A549 (cell line): ENCODE results near the gene SCAMP2. TPM values are rescaled to one million over a fixed set of nuclear protein-coding genes. Genes with fewer than 3 reads are reported as not detected.
"Not testable (repeated sequence)": the region's sequence is repeated elsewhere in the genome, so short reads cannot be mapped to it uniquely, and the experiment has no call there.

Experiments
- ATAC-seq, 2 experiments: fragments of 200-7000 bp in 1 of 2; fragments of >200 bp in 1 of 2; cut with Nextera tagmentation in 1 of 2; cut with Tn5 transposase in 1 of 2; 3 replicates each; pipeline versions ENCODE4 v1.8.0 to v1.9.1; 2018 to 2020; ENCODE audit warnings: mild to moderate bottlenecking in 1 of 2, moderate library complexity in 1 of 2
- CTCF ChIA-PET: fragments of 300-600 bp; sonication (Branson Sonifier 250); formaldehyde crosslinking; extraction: SDS; loops from one replicate; lab custom pipeline; 2021; ENCODE audit warnings: antibody characterized with exemption, inconsistent platforms; lab: Yijun Ruan, JAX
- POLR2A ChIA-PET: fragments of 350-600 bp; formaldehyde crosslinking; extraction: SDS; loops from one replicate; lab custom pipeline; 2021; ENCODE audit warnings: antibody characterized with exemption, inconsistent platforms; lab: Yijun Ruan, JAX
- DNase-seq, 2 experiments: peaks; one replicate each; pipeline versions ENCODE4 v3.0.0 to v3.0.0-alpha.2; 2011 to 2016; ENCODE audit warnings: low read depth in 1 of 2, low spot score in 1 of 2
- FAIRE-seq: peaks from 2 replicates; lab custom pipeline; 2011; peaks lifted over from hg19 to GRCh38; lab: Jason Lieb, UNC
- H3K27ac ChIP-seq, 2 experiments: fragments of >200 bp; sonication (Bioruptor Twin); formaldehyde crosslinking; 3 replicates each; pipeline ENCODE4 v1.5.1; 2016 to 2017
- H3K4me1 ChIP-seq: fragments of >200 bp; sonication (Bioruptor Twin); formaldehyde crosslinking; 3 replicates; pipeline ENCODE4 v1.6.1; 2016
- H3K4me2 ChIP-seq: fragments of >200 bp; sonication (Bioruptor Twin); formaldehyde crosslinking; 3 replicates; pipeline ENCODE4 v1.6.1; 2016
- H3K4me3 ChIP-seq: fragments of >200 bp; sonication (Bioruptor Twin); formaldehyde crosslinking; 3 replicates; pipeline ENCODE4 v1.5.1; 2016
- H3K9me3 ChIP-seq: fragments of >200 bp; sonication (Bioruptor Twin); formaldehyde crosslinking; 3 replicates; pipeline ENCODE4 v1.6.1; 2016
- BCL3 ChIP-seq: fragments of >200 bp; sonication (Bioruptor Twin); formaldehyde crosslinking; IDR thresholded peaks from 3 replicates; pipeline ENCODE4 v1.6.1; 2016
- CBX8 ChIP-seq: fragments of 200-600 bp; sonication (generic); IDR thresholded peaks from 2 replicates; pipeline ENCODE4 v1.6.1; 2016
- CEBPB ChIP-seq, 2 experiments: fragments of >200 bp in 1 of 2; sonication (Bioruptor Twin) in 1 of 2; formaldehyde crosslinking in 1 of 2; IDR thresholded peaks; 2 replicates each; pipeline ENCODE4 v1.6.1; 2012 to 2016
- CHD4 ChIP-seq: fragments of 200-600 bp; sonication (generic); IDR thresholded peaks from 2 replicates; pipeline ENCODE4 v1.6.1; 2016; ENCODE audit warnings: antibody characterized with exemption, mild to moderate bottlenecking, borderline replicate concordance
- CTCF ChIP-seq: fragments of >200 bp; sonication (Bioruptor Twin); formaldehyde crosslinking; IDR thresholded peaks from 3 replicates; pipeline ENCODE4 v1.5.1; 2016
- ELK1 ChIP-seq: fragments of 150-350 bp; IDR thresholded peaks from 2 replicates; pipeline ENCODE4 v1.6.1; 2014; ENCODE audit warnings: low read depth, mild to moderate bottlenecking, low read length
- EP300 ChIP-seq, 2 experiments: fragments of >200 bp; sonication (Bioruptor Twin); formaldehyde crosslinking; IDR thresholded peaks; 2 replicates in 1 of 2; 3 replicates in 1 of 2; pipeline ENCODE4 v1.6.1; 2016 to 2017
- FOSL2 ChIP-seq, 2 experiments: fragments of 450-650 bp in 1 of 2; fragments of >200 bp in 1 of 2; sonication (Bioruptor Twin) in 1 of 2; formaldehyde crosslinking; IDR thresholded peaks; 2 replicates each; pipeline versions ENCODE4 v1.5.0 to v1.6.1; 2016 to 2020; ENCODE audit warnings: mild to moderate bottlenecking in 1 of 2, moderate library complexity in 1 of 2
- HDAC2 ChIP-seq: fragments of 200-600 bp; sonication (generic); IDR thresholded peaks from 2 replicates; pipeline ENCODE4 v1.6.1; 2016
- HOXB13 ChIP-seq: fragments of 250-450 bp; sonication (Bioruptor Pico); IDR thresholded peaks from 2 replicates; pipeline ENCODE4 v1.5.0; 2020; ENCODE audit warnings: low read depth, mild to moderate bottlenecking, moderate library complexity
- JUN ChIP-seq, 2 experiments: fragments of >200 bp; sonication (Bioruptor Twin); formaldehyde crosslinking; IDR thresholded peaks; 2 replicates in 1 of 2; 3 replicates in 1 of 2; pipeline ENCODE4 v1.6.1; 2016 to 2017
- JUNB ChIP-seq: fragments of >200 bp; sonication (Bioruptor Twin); formaldehyde crosslinking; IDR thresholded peaks from 2 replicates; pipeline ENCODE4 v1.6.1; 2016
- MAX ChIP-seq: IDR thresholded peaks from 2 replicates; pipeline ENCODE4 v1.6.1; 2012
- MAZ ChIP-seq: fragments of 150-350 bp; IDR thresholded peaks from 2 replicates; pipeline ENCODE4 v1.6.1; 2014; ENCODE audit warnings: antibody characterized with exemption, low read depth, low read length, borderline replicate concordance
- NR3C1 ChIP-seq: fragments of >200 bp; sonication (Bioruptor Twin); formaldehyde crosslinking; IDR thresholded peaks from 3 replicates; pipeline ENCODE4 v1.6.1; 2017
- PBX3 ChIP-seq: IDR thresholded peaks from 2 replicates; pipeline ENCODE4 v1.6.1; 2012
- RCOR1 ChIP-seq: fragments of 150-350 bp; IDR thresholded peaks from 2 replicates; pipeline ENCODE4 v1.6.1; 2014; ENCODE audit warnings: antibody characterized with exemption, low read length, low read depth
- RFX5 ChIP-seq: fragments of 450-650 bp; IDR thresholded peaks from 2 replicates; pipeline ENCODE4 v1.7.1; 2014; ENCODE audit warnings: antibody characterized with exemption, mild to moderate bottlenecking, moderate library complexity
- SREBF2 ChIP-seq: fragments of 450-650 bp; IDR thresholded peaks from 2 replicates; pipeline ENCODE4 v1.6.1; 2014; ENCODE audit warnings: mild to moderate bottlenecking, moderate library complexity
- USF2 ChIP-seq: fragments of 450-650 bp; IDR thresholded peaks from 2 replicates; pipeline ENCODE4 v1.6.1; 2014; ENCODE audit warnings: antibody characterized with exemption
- ZFP36 ChIP-seq: fragments of 450-650 bp; IDR thresholded peaks from 2 replicates; pipeline ENCODE4 v1.6.1; 2014; ENCODE audit warnings: borderline replicate concordance; ENCODE audit not compliant: partially characterized antibody
- WGBS: methylation state at CpG from one replicate; pipeline ENCODE4 v1.1.6; 2017; ENCODE audit errors: missing lambda C conversion rate; 5-methylcytosine and 5-hydroxymethylcytosine counted together
- polyA plus RNA-seq, 4 experiments: library from polyadenylated mRNA; depleted of rRNA in 3 of 4; stranded (reverse); fragments of >200 nt; fragmentation: RNase III in 1 of 4; extraction: RNeasy Plus Mini Kit Qiagen cat#74134 plus additional on column Dnase treatment in 1 of 4; gene quantifications; 2 replicates in 3 of 4; 3 replicates in 1 of 4; pipeline ENCODE4 v1.2.3, GENCODE V29; 2011 to 2017

Gene SCAMP2
- polyA plus RNA-seq, 2 of the 4 experiments (the other 2 are of a cell fraction), result 41.5 to 128 TPM

GRCh38 chr15:74889390-74889882 lies 16.3 kb upstream of the SCAMP2 start:
- Histone ChIP-seq H3K4me3 (peak overlapping the region; percentile 63), H3K9me3 (no peaks in the 10 kb centered on the region), H3K27ac (peak overlapping the region; percentile 78 to 90; a peak in 5 of 6 replicates)
- CTCF ChIA-PET, result interaction anchor here (1.1 to 9.2 kb wide), 6 partner anchors 11 to 120 kb away, joined by 3 to 92 read pairs (median 4); no protein-coding TSS in a partner anchor
- ATAC-seq (peak; percentile 25 to 37), DNase-seq (no peak)
- TF ChIP-seq CHD4 (no peak), SREBF2 (no peak), HDAC2 (no peak), PBX3 (no peak), CTCF (no peak), CBX8 (no peak), ZFP36 (no peak), NR3C1 (no peak), HOXB13 (CRISPR knock-in tag) (no peak), FOSL2 (IDR thresholded peaks at IDR 0.05) (no peak), FOSL2 (CRISPR knock-in tag; IDR thresholded peaks at IDR 0.05) (no peak), ELK1 (no peak), RFX5 (no peak), MAX (no peak), RCOR1 (no peak), EP300 (IDR thresholded peaks at IDR 0.05) (no peak), USF2 (no peak), JUNB (no peak), MAZ (no peak)
- TF ChIP-seq, all 56 proteins: peak for 0
- FAIRE-seq, result no peak
- 68% methylated on average over 8 of the region's 8 CpGs for WGBS
- POLR2A ChIA-PET, result interaction anchor here (0.6 to 1.8 kb wide), 7 partner anchors 8 to 106 kb away, joined by 3 to 15 read pairs (median 6); partner anchors contain the start of gene FAM219B
- Histone ChIP-seq H3K4me1 (peaks cover 14% of the 10 kb centered on the region; the same call in 1 of the 3 replicates), H3K4me2 (peak overlapping the region; percentile 80)

- no peak for FAIRE-seq
- ATAC-seq, result no peak
- CTCF ChIA-PET, result interaction anchor here (1.1 to 9.2 kb wide), 4 partner anchors 10 to 27 kb away, joined by 3 to 92 read pairs (median 4); no protein-coding TSS in a partner anchor
- Histone ChIP-seq H3K4me1 (peaks cover 14% of the 10 kb centered on the region; the same call in 1 of the 3 replicates), H3K4me2 (no peak overlapping the region), H3K9me3 (no peaks in the 10 kb centered on the region), H3K4me3 (no peak overlapping the region), H3K27ac (no peak overlapping the region)
- TF ChIP-seq BCL3, result no peak
- no peak for TF ChIP-seq JUN (IDR thresholded peaks at IDR 0.05)
- no peak for TF ChIP-seq CEBPB (IDR thresholded peaks at IDR 0.05)
- DNase-seq, result no peak
- 96% methylated on average over 4 of the region's 4 CpGs for WGBS
- POLR2A ChIA-PET, result interaction anchor here (1.5 kb wide), 1 partner anchor 106 kb away, joined by 3 read pairs; no protein-coding TSS in a partner anchor
Measured at GRCh38 chr15:74888716-74889115, 15.6 kb upstream of the SCAMP2 start.

- H3K9me3 ChIP-seq, ATAC-seq, DNase-seq, FAIRE-seq, H3K4me3 ChIP-seq, H3K27ac ChIP-seq, H3K4me2 ChIP-seq, POLR2A ChIA-PET: not testable (repeated sequence)
- 78% methylated on average over 8 of the region's 10 CpGs for WGBS
- CTCF ChIA-PET, result interaction anchor here (1.3 to 9.2 kb wide), 2 partner anchors 9 to 13 kb away, joined by 5 to 92 read pairs; no protein-coding TSS in a partner anchor
- H3K4me1 ChIP-seq, result peaks cover 14% of the 10 kb centered on the region; the same call in 1 of the 3 replicates
Measured at GRCh38 chr15:74887537-74888193, 14.5 kb upstream of the SCAMP2 start.
